ENCODE measurements around the gene DUS2. TPM values are rescaled to one million over a fixed set of nuclear protein-coding genes. Genes with fewer than 3 reads are reported as not detected.

DUS2 gene
- total RNA-seq, 2 donors from 2014 or later: 5.3 to 8.4 TPM

DNA sequence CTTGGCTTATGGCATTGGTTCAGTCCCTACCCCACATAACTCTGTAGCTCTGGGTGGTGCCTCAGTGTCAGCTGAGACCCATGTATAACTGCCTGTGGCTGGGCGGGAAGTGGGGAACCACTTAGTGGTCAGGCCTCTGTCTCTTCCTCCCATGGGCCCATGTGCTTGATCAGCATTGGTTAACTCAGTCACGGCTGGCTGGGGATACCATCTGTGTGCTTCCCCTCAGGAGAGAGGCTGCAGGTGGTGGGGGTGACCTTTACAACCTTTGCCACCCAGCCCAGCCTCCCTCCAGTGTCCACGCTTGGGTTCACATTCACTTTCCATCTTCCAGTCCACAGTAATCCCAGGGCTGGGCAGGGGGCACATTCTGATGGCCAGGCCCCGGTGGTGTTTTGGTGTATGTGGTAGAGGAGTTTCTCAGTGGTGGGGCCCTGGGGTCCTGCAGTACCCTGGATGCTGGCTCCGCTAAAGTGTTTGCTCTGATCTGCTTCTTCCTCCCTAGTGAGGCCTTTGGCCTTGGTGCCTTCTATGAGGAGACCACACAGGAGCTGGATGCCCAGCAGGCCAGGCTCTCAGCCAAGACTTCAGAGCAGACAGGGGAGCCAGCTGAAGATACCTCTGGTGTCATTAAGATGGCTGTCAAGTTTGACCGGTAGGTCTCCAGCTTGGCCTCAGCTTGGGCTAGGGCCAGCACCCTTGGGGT, 51.9 kb downstream of the DUS2 start:
- Histone ChIP-seq H3K4me1 (ENCODE audit: control insufficient read depth in 1 of 2, low read depth in 2 of 2) (peaks cover 0 to under 1% of the 10 kb centered on the region in 2 donors), H3K4me3 (no peak overlapping the region), H3K27me3 (replicated peaks; ENCODE audit: insufficient read depth) (no peaks in the 10 kb centered on the region), H3K27ac (no peak overlapping the region), H3K9me3 (no peaks in the 10 kb centered on the region), H3K36me3 (peaks cover 27% of the 10 kb centered on the region)
- TF ChIP-seq, protein P1, sequence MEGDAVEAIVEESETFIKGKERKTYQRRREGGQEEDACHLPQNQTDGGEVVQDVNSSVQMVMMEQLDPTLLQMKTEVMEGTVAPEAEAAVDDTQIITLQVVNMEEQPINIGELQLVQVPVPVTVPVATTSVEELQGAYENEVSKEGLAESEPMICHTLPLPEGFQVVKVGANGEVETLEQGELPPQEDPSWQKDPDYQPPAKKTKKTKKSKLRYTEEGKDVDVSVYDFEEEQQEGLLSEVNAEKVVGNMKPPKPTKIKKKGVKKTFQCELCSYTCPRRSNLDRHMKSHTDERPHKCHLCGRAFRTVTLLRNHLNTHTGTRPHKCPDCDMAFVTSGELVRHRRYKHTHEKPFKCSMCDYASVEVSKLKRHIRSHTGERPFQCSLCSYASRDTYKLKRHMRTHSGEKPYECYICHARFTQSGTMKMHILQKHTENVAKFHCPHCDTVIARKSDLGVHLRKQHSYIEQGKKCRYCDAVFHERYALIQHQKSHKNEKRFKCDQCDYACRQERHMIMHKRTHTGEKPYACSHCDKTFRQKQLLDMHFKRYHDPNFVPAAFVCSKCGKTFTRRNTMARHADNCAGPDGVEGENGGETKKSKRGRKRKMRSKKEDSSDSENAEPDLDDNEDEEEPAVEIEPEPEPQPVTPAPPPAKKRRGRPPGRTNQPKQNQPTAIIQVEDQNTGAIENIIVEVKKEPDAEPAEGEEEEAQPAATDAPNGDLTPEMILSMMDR (IDR thresholded peaks at IDR 0.05): no peak
- no peak for DNase-seq (ENCODE audit: low spot score)
- no peak for ATAC-seq (ENCODE audit: insufficient number of reproducible peaks, low FRiP score, low read depth)

DNA sequence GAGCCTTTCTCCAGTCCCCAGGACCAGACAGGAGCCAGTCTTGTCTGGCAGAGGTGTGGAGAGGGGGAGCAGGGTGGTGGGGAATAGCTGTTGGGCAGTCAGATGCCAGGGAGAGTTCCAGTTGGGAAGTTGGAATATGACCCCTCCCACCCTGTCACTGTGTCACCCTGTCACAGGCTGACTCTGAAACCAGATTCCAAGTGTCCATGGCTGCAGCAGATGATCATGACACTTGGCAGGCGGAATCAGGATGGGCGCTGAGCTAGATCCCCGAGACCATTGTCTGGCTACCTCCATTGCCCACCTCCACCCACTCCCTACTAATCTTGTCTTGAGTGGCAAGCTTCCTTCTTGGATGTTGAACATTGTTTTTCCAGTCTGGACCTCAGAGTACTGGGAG, 52.9 kb downstream of the DUS2 start:
- Histone ChIP-seq H3K27me3 (replicated peaks; ENCODE audit: insufficient read depth) (no peaks in the 10 kb centered on the region), H3K4me1 (ENCODE audit: control insufficient read depth in 1 of 2, low read depth in 2 of 2) (peaks cover 0 to 4% of the 10 kb centered on the region in 2 donors), H3K9me3 (no peaks in the 10 kb centered on the region), H3K27ac (no peak overlapping the region), H3K36me3 (peaks cover 19% of the 10 kb centered on the region), H3K4me3 (no peak overlapping the region)
- TF ChIP-seq, protein P1 (IDR thresholded peaks at IDR 0.05): no peak
- ATAC-seq (ENCODE audit: insufficient number of reproducible peaks, low FRiP score, low read depth) (no peak), DNase-seq (ENCODE audit: low spot score) (no peak)

DNA sequence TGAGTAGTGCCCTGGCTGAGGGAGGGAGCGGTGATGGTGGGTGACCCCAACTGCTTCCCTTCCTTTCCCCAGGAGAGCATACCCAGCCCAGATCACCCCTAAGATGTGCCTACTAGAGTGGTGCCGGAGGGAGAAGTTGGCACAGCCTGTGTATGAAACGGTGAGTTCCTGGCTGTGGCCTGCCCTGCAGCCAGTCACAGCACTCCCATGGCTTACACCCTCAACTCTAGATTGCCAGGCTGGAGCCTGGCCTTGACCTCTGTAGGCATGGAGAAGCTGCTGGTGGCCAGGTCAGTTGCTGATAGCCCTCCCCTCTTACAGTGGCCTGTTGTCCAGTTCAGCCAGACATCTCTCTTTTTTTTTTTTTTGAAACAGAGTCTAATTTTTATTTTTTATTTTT, 53.5 kb downstream of the DUS2 start:
- no peak for ATAC-seq (ENCODE audit: insufficient number of reproducible peaks, low FRiP score, low read depth)
- no peaks in the 10 kb centered on the region for H3K9me3 ChIP-seq
- H3K4me1 ChIP-seq (ENCODE audit: control insufficient read depth in 1 of 2, low read depth in 2 of 2): peaks cover 0 to 4% of the 10 kb centered on the region in 2 donors
- DNase-seq (ENCODE audit: low spot score): no peak
- H3K27ac ChIP-seq: no peak overlapping the region
- H3K4me3 ChIP-seq: no peak overlapping the region
- H3K27me3 ChIP-seq (replicated peaks; ENCODE audit: insufficient read depth): no peaks in the 10 kb centered on the region
- TF ChIP-seq, protein P1 (IDR thresholded peaks at IDR 0.05): no peak
- H3K36me3 ChIP-seq: peaks cover 14% of the 10 kb centered on the region

DNA sequence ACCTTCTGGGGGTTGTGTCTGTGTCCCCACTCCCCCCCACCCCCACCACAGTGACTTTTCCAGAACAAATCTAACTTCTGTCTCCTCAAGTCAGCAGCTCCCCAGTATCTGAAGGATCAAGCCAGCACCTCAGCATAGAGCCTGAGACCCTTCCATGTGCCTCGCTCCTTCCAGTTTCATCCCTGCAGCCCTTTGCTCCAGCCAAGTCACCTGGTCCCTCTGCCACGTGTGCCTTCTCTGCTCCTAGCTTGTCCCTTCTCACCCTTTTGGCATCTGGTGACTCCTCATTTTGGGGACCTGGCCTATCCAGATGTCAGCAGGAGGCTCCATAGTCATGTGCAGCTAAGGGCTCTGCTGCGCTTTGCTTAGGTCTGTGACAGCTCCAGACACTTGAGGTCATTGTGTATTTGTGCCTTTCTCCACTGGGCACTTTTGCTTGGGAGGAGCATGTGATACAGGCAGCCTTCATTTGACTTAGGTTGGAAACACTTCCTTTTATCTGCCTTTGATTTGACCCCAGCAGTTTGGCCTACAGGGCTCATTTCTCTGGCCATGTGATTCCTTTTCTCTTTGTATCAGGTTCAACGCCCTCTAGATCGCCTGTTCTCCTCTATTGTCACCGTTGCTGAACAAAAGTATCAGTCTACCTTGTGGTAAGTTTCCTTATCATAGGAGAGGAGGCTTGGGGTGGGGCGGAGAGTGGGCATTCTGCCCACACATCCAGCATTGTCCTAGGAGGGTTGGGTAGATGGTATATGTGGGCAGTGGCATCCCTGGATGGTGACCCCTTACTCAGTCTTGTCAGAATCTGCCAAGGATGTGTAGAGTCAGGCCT, 55.0 kb downstream of the DUS2 start:
- ATAC-seq (ENCODE audit: insufficient number of reproducible peaks, low FRiP score, low read depth): no peak
- Histone ChIP-seq H3K36me3 (peaks cover 9% of the 10 kb centered on the region), H3K9me3 (no peaks in the 10 kb centered on the region), H3K4me3 (no peak overlapping the region), H3K27me3 (replicated peaks; ENCODE audit: insufficient read depth) (no peaks in the 10 kb centered on the region), H3K4me1 (ENCODE audit: control insufficient read depth in 1 of 2, low read depth in 2 of 2) (peaks cover 0 to 4% of the 10 kb centered on the region in 2 donors), H3K27ac (no peak overlapping the region)
- TF ChIP-seq, protein P1 (IDR thresholded peaks at IDR 0.05): no peak
- no peak for DNase-seq (ENCODE audit: low spot score)

DNA sequence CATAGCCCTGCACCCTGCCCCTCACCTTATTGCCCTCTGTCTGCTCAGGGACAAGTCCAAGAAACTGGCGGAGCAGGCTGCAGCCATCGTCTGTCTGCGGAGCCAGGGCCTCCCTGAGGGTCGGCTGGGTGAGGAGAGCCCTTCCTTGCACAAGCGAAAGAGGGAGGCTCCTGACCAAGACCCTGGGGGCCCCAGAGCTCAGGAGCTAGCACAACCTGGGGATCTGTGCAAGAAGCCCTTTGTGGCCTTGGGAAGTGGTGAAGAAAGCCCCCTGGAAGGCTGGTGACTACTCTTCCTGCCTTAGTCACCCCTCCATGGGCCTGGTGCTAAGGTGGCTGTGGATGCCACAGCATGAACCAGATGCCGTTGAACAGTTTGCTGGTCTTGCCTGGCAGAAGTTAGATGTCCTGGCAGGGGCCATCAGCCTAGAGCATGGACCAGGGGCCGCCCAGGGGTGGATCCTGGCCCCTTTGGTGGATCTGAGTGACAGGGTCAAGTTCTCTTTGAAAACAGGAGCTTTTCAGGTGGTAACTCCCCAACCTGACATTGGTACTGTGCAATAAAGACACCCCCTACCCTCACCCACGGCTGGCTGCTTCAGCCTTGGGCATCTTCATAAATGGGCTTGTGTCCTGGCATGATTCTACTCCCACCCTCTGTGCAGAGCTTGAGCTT, 55.8 kb downstream of the DUS2 start:
- DNase-seq (ENCODE audit: low spot score) (no peak), ATAC-seq (ENCODE audit: insufficient number of reproducible peaks, low FRiP score, low read depth) (no peak)
- peaks cover 8% of the 10 kb centered on the region for H3K36me3 ChIP-seq
- TF ChIP-seq, protein P1 (IDR thresholded peaks at IDR 0.05): no peak
- no peak overlapping the region for H3K4me3 ChIP-seq
- H3K27ac ChIP-seq: no peak overlapping the region
- no peaks in the 10 kb centered on the region for H3K27me3 ChIP-seq (replicated peaks; ENCODE audit: insufficient read depth)
- peaks cover 6 to 8% of the 10 kb centered on the region in 2 donors for H3K4me1 ChIP-seq (ENCODE audit: control insufficient read depth in 1 of 2, low read depth in 2 of 2)
- H3K9me3 ChIP-seq: no peaks in the 10 kb centered on the region
